ENCODE measurements around the gene OSTC.

The OSTC gene

DNA sequence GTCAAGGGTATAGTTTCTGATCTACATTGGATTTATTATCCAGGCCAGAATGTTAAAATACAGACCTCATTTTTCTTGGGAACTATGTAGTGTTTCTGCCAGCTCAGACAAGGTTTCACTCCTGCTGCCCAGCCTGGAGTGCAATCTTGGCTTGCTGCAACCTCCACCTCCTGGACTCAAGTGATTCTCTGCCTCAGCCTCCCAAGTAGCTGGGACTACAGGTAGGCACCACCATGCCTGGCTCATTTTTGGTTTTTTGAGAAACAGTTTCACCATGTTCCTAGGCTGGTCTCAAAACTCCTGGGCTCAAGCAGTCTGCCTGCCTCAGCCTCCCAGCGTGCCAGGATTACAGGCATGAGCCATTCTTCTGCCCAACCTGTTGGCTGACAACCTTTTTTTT, 24.3 kb upstream of the OSTC start:
- DNase-seq (ENCODE audit: insufficient read length, low spot score) = no peak
- no peak for FAIRE-seq
- TF ChIP-seq, protein P1, sequence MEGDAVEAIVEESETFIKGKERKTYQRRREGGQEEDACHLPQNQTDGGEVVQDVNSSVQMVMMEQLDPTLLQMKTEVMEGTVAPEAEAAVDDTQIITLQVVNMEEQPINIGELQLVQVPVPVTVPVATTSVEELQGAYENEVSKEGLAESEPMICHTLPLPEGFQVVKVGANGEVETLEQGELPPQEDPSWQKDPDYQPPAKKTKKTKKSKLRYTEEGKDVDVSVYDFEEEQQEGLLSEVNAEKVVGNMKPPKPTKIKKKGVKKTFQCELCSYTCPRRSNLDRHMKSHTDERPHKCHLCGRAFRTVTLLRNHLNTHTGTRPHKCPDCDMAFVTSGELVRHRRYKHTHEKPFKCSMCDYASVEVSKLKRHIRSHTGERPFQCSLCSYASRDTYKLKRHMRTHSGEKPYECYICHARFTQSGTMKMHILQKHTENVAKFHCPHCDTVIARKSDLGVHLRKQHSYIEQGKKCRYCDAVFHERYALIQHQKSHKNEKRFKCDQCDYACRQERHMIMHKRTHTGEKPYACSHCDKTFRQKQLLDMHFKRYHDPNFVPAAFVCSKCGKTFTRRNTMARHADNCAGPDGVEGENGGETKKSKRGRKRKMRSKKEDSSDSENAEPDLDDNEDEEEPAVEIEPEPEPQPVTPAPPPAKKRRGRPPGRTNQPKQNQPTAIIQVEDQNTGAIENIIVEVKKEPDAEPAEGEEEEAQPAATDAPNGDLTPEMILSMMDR (IDR thresholded peaks at IDR 0.05; ENCODE audit: insufficient read depth, missing control alignments) = no peak

DNA sequence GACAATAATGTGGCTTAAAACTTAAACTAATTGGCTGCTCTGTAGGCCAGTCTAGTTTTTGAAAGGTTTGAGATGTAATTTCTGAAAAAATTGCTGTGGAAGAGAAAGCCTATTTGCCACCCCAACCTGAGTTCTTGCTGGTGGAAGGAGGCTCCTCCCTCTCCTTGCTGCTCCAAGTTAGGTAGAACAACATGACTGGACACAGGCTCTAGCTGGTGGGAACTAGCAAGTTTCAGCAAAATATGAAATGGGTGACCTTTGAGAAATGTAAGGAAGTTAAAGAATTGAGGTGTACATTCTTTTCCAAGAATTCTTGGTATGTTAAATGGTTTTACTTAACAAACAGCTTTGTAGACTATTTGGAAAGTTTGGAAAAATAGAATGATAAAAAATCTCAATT, 22.0 kb upstream of the OSTC start:
- FAIRE-seq = no peak
- TF ChIP-seq, protein P1 (IDR thresholded peaks at IDR 0.05; ENCODE audit: insufficient read depth, missing control alignments) = no peak
- DNase-seq (ENCODE audit: insufficient read length, low spot score) = no peak

DNA sequence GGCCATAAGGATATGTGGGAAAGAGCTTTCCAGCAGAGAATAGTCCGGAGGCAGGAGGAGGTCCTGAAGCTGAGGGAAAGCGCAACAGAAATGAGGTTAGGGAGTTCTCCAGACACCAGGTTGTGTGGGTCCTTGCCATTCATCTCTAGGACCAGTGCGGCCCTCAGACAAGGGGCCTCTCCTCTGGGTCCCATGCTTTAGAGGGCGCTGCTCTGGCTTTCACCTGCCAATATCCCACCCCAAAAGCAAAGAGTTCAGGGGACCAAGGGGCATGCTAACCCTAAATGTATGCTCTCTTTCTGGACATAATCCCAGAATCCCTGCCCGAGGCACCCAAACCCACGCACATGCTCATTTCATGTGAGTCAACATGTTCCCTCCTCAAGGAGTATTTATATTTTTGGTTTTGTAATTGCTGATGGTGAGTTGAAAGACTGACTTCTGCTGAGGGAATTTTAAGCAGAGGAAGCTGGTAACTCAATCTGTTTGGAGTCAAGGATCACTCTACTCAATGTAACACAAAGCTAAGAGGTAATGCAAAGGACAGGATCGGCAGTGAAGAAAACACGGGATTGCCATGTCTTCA, 15.2 kb upstream of the OSTC start:
- no peak for FAIRE-seq
- DNase-seq (ENCODE audit: insufficient read length, low spot score) = no peak
- TF ChIP-seq, protein P1 (IDR thresholded peaks at IDR 0.05; ENCODE audit: insufficient read depth, missing control alignments) = no peak

DNA sequence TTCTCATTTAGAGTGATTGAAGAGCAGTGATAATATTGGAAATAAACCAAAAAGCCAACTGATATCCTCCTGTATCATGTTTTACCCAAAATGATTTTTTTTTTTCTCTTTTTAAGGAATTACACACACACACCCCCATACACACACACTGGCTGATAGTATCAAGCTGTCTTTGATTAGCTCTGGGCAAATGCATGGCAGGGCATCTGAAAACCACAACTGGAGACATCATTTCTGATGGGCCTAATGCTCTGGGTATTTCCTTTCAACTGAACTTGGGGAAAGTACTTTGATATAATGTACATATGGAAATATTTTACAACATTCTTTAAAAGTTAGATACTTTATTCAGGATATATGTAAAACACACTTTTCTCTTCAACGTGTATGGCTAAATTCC, 14.2 kb upstream of the OSTC start:
- DNase-seq (ENCODE audit: insufficient read length, low spot score) (no peak), FAIRE-seq (no peak)
- TF ChIP-seq, protein P1 (IDR thresholded peaks at IDR 0.05; ENCODE audit: insufficient read depth, missing control alignments) = no peak

DNA sequence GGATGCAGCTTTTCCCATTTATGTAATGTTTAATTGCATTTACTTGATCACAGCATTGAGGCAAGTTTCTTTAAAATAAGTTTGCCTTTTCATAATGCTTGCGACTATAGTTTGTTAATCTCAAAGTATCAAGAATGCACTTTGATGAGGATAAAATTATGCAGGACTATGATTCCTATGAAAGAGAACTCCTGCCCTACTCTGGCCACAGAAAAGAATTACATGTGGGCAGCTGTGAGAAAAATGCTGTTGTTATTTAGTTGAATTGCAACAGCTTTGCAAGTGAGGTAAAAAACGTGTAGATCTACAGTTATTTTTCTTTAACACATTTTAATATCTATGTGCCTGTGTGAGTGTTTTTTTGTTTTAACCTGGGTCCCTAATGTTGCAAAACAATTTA, 12.5 kb upstream of the OSTC start:
- TF ChIP-seq, protein P1 (IDR thresholded peaks at IDR 0.05; ENCODE audit: insufficient read depth, missing control alignments) = no peak
- no peak for FAIRE-seq
- DNase-seq (ENCODE audit: insufficient read length, low spot score) = no peak

DNA sequence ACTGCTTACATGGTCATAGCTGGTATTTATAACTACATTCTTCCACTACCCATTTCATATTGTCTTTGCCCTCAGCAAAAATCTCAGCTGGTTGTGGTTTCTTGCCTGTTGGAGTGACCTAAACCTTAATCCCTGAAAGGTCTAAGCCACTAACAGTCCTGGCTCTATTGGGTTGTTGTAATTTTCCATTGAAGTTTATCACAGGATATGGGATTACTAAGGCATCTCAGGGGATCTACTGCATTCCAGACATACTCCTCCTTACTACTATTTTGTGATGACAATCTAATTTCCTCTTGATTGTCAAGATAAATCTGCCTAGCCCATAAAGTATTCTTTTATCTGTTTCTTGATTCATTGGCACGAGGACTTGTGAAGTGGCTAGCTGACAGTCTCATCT, 6.2 kb upstream of the OSTC start:
- FAIRE-seq = no peak
- TF ChIP-seq, protein P1 (IDR thresholded peaks at IDR 0.05; ENCODE audit: insufficient read depth, missing control alignments) = no peak
- no peak for DNase-seq (ENCODE audit: insufficient read length, low spot score)

DNA sequence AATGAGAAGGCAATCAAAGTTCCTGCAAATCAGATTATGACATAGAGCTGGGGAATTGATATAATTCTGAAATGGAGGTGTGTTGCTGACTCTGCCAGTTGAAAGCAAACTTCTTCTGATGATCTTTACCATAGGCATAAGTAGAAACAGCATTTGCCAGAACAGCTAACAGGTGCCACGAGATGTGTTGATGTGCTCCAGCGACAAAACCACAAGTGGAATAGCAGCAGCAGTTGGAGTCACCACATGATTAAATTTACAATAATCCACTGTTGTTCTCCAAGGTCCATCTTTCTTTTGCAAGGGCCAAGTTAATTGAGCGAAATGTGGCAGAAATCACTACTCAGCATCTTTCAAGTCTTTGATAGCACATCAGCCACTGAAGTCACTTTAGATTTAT, 3.7 kb upstream of the OSTC start:
- TF ChIP-seq, protein P1 (IDR thresholded peaks at IDR 0.05; ENCODE audit: insufficient read depth, missing control alignments) = no peak
- no peak for FAIRE-seq
- no peak for DNase-seq (ENCODE audit: insufficient read length, low spot score)

Data from D721Med (cell line).